ENCODE measurements around the gene CERCAM.
"Not testable (repeated sequence)": the region's sequence is repeated elsewhere in the genome, so short reads cannot be mapped to it uniquely, and the experiment has no call there.

Gene CERCAM

DNA sequence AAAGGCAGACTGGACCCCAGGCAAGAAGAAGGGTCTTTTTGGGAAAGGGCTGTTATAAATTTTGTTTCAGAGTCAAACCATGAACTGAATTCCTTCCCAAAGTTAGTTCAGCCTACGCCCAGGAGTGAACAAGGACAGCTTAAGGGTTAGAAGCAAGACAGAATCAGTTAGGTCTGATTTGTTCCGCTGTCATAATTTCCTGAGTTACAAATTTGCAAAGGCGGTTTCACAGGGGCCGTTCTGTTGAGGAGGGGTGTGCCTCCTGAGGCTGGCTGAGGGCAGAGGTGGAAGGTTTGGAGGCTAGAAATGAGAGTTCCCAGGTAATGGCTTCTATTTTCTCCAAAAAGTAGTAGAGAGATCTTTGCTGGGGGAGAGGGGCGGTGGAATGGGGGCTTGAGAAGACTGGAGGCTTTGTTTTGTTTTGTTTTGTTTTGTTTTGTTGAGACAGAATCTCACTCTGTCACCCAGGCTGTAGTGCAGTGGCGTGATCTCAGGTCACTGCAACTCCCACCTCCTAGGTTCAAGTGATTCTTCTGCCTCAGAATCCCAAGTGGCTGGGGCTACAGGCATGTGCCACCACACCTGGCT lies 4.1 kb upstream of the CERCAM start:
- no peak for DNase-seq (ENCODE audit: low read depth in 3 of 3)

DNA sequence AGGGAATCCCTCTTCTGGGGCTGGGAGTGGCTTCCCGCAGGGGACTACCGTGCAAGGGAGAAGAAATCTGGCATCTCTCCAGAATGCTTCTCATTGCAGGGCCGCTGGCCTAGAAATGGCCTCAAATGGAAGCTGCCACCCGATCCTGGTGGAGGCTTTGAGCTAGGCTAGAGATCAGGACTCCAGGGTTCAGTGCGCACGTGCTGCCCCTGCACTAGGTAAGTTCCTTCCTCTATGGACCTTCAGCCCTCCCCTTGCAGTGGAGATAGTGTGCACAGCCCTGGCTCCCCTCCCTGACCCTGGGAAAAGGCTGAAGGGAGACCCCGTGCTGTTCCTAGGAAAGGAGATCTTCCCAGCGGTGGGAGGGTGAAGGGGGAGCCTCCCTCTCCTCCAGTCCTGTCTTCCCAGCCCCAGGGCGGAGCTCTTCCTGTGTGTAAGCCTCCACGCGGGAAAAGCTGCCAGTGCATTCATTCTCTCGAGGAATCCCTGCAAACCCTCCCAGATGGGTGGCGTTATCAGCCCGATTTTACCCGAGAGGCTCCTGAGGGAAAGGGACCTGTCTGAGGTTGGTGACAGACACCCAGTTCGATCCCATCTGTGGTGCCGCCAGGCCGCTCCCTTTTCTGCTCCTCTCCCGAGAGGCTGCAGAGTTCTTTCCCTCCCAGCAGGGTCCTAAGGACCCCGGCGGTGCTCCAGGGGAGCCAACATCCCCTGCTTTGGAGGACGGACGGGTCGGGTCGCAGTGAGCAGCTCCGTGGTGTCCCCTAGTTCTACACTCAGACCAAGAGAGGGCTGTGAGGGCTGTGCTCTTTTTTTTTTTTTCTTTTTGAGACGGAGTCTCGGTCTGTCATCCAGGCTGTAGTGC lies 1.4 kb upstream of the CERCAM start:
- DNase-seq (ENCODE audit: low read depth in 3 of 3) = no peak

DNA sequence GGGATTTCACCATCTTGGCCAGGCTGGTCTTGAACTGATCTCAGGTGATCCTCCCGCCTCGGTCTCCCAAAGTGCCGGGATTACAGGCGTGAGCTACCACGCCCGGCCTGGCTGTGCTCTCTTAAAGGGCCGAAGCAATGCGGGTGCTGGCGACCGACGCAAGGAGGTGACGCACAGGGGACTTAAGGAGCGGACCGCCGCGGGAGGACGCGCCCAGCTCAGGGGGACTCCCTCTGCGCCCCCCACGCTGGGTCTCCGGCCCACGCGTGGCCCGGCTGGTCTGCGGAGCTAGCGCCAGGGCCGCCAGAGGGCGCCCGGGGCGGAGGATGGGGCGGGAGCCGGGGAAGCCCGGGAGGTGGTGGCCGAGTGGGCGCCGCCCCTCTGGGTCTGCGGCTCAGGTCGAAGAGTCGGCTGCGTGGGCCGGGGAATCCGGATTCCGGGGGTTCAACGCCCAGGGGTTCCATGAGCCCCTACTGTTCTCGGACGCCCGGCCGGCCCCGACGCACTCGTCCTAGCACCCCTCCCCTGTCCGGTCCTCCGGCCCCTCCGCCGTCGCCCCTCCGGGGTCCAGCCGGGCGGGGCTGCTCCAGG lies 502 bp upstream of the CERCAM start:
- peak; percentile 22 to 72 (median 25) for DNase-seq (ENCODE audit: low read depth in 3 of 3)

DNA sequence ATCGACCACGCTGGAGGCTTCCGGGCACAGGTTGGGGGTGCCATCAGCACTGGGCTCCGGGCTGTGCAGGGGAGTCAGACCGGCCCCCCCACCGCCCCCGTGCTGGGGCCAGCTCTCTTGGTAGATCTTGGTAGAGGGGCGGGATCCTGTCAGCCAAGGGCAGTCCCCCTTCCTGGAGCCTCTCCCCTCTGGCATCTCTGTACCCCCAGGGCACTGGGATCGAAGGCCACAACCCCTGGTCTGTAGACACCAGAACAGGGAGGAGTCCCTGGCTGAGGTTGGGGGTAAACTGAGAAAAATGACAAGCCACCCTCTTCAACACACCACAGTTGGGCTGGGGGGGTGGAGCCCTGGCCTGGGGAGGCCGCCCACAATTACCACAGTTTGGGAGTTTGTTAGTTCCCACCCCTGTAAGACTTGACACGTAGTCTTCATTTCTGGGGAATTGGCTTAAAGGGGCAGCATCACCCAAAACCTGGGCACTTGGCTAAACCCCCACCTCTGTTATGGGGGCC lies 882 bp downstream of the CERCAM start:
- DNase-seq (ENCODE audit: low read depth in 3 of 3) = no peak

DNA sequence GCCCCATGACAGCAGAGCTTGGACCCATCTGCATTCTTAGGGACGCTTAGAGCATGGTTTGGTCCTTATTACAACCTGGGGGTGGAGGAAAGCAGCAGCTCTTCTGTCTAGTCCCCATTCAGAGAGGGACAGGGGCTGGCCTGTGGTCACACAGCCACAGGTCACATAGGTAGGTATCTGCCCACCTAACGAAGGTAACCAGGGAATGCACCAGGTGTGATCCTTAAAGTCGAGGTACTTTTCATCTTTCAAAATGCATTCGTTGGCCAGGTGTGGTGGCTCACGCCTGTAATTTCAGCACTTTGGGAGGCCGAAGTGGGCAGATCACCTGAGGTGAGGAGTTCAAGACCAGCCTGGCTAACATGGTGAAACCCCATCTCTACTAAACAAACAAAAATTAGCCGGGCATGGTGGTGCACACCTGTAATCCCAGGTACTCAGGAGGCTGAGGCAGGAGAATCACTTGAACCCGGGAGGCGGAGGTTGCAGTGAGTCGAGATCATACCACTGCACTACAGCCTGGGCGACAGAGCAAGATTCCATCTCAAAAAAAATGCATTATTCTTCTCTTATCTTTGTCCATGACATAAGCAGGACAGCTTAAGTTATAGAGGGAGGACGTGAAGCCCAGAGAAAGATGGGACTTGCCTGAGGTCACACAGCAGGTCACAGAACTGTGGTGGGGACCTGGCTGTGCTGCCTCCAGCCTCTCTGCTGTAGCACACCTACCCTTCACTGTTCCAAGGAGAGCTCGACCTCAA lies 1.5 kb downstream of the CERCAM start:
- not testable (repeated sequence) for DNase-seq (ENCODE audit: low read depth in 3 of 3)

DNA sequence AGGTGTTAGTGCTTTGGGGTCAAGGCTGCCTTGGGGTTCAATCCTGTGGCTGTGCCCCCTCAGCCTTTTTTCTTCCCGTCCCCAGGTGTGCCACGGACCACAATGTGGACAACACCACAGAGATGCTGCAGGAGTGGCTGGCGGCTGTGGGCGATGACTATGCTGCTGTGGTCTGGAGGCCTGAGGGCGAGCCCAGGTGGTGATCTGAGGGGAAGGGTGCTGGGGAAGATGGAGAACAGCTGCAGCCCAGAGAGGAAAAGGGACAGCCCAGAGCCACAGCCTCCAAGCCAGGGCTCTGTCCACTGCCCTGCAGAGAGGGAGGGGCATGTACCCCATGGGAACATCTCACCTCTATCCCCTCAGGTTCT lies 2.1 kb downstream of the CERCAM start:
- DNase-seq (ENCODE audit: low read depth in 3 of 3) = no peak

DNA sequence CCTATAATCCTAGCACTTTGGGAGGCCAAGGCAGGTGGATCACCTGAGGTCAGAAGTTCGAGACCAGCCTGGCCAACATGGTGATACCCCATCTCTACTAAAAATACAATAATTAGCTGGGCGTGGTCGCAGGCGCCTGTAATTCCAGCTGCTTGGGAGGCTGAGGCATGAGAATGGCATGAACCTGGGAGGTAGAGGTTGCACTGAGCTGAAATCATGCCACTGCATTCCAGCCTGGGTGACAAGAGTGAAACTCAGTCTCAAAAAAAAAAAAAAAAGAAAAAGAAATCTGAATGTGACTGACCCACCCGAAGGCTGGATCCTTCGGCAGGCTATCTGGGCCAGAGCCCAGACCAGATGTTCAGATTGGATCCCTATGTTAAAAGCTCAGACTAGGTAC lies 2.7 kb downstream of the CERCAM start:
- not testable (repeated sequence) for DNase-seq (ENCODE audit: low read depth in 3 of 3)

DNA sequence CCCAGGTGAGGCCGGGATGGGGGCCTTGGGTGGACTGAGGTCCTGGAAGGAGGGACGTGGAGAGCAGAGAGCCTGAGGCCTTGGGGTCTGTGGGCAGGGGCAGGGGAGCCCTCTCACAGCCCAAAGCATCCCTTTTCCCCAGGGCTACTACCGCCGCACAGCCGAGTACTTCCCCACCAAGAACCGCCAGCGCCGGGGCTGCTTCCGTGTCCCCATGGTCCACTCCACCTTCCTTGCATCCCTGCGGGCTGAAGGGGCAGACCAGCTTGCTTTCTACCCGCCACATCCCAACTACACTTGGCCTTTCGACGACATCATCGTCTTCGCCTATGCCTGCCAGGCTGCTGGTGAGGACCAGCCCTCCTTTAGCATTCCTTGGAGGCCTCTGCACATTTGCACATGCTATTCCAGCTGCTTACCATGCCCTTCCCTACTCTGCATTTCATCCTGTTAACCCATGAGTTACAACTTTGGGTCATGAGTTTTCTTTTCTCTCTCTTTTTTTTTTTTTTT lies 3.7 kb downstream of the CERCAM start:
- DNase-seq (ENCODE audit: low read depth in 3 of 3) = no peak

DNA sequence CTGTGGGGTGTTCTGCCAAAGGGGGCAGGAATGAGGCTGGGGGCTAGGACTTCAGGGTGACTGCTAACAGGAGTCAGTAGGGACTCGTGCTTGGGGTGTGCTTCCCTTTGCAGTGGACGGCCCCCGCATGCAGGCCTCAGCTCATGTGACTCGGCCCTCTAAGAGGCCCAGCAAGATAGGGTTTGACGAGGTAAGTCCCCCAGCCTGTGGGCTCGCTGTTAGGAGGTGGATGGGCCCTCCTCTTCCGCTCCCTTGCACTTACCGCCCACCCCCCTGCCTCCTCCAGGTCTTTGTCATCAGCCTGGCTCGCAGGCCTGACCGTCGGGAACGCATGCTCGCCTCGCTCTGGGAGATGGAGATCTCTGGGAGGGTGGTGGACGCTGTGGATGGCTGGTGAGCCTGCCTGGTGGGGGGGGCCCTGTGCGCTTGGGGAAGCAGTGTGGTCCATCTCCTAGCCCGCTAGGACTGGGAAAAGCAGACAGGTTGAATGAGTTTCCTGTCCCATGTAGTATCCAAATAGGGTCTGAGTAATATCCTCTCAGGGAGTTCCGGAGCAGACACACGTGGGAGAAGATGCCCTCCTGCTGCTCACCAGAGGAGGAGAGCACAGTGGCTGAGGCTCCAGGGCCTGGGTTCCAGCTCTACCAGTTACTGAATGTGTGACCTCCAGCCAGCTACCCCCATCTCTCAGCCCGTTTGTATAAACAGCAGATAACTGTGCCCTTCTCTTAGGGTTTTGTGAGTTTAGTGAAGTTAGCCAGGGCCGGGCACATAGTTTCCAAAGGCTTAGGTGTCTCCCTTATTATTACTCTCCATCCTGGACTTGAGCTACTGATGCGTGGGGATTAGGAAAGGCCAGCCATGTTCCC lies 8.2 kb downstream of the CERCAM start:
- DNase-seq (ENCODE audit: low read depth in 3 of 3) = no peak

DNA sequence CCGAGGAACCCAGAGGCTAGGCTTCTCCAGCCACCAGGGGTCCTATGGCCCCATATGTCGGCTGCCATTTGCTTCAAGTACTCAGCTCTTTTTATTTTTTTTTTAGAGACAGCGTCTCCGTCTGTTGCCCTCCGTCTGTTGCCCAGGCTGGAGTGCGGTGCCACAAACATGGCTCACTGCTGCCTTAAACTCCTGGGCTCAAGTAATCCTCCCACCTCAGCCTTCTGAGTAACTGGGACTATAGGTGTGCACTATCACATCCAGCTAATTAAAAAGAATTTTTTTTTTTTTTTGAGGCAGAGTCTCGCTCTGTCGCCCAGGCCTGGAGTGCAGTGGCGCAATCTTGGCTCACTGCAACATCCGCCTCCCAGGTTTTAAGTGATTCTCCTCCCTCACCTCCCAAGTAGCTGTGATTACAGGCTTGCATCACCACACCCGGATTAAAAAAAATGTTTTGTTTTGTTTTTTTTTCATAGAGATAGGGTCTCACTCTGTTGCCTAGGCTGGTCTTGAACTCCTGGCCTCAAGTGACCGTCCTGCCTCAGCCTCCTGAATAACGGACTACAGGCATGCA lies 8.9 kb downstream of the CERCAM start:
- no peak for DNase-seq (ENCODE audit: low read depth in 3 of 3)

DNA sequence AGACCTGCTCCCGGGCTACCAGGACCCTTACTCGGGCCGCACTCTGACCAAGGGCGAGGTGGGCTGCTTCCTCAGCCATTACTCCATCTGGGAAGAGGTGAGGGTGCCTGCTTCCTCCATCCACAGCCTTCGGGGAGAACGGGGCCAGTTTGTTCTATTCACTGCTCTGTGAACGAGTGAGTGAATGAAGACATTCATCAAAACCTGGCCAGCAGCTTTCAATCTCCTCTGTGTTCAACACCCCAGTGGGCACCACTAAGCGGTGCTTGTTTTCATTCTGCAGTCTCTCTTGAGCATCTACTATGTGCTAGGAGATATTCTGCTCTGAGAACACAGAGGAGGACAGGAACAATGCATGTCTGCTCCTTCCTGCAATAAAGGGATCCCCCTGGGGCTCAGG lies 10.6 kb downstream of the CERCAM start:
- no peak for DNase-seq (ENCODE audit: low read depth in 3 of 3)

DNA sequence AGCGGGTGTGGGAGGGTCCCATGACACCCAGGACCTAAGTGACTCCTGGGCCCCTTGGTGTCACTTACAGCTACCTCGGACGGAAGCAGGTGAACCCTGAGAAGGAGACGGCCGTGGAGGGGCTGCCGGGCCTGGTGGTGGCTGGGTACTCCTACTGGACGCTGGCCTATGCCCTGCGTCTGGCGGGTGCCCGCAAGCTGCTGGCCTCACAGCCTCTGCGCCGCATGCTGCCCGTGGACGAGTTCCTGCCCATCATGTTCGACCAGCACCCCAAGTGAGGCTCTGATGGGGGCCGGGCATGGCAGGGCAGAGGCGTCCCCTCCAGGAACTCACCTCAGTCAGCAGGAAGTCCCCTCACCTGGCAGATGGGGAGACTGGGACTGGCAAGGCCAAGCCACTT lies 13.7 kb downstream of the CERCAM start:
- no peak for DNase-seq (ENCODE audit: low read depth in 3 of 3)

DNA sequence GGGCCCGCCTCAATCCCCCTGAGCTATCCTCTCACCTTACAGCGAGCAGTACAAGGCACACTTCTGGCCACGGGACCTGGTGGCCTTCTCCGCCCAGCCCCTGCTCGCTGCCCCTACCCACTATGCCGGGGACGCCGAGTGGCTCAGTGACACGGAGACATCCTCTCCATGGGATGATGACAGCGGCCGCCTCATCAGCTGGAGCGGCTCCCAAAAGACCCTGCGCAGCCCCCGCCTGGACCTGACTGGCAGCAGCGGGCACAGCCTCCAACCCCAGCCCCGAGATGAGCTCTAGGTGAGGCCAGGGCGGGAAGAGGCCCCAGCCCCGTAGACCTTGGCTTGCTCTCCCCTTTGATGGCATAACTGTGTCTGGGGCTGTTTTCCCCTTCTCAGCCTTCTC lies 15.0 kb downstream of the CERCAM start:
- DNase-seq (ENCODE audit: low read depth in 3 of 3) = no peak

DNA sequence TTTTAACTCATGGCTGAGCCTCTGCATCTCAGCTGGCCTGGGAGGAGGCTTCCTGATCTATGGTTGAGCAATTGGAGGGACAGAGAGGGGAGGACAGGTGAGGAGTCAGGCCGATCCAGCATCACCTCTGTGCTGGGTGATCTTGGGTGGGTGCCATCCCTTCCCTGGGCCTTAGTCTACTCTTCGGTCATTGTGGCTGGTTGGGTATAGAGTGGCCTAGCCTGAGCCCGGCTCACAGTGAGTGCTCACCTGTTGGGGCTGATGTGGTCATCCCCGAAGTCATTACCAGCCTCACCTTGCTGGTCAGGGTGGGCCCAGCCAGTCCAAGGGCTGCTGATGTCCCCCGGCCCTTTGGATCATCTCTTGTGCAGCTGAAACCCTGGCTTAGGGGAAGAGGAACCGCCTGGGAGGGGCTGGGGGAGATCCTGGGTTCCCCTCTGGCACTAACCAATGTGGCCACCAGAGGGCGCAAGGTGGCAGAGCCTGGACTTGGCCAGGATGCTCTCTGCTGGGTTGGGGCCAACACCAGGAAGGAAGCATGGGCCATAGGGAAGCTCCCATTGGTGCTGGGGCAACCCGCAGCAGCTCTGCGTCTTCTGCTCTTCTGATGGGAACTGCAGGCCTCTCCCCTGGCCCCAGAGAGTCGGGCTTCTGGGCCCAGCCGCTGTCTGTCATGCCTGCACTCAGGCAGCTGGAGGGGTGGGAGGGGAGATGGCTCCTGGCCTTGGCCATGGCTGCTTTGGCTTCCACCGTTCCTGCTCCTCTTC lies 17.9 kb downstream of the CERCAM start:
- DNase-seq (ENCODE audit: low read depth in 3 of 3) = peak; percentile 71 to 83 (median 71)

DNA sequence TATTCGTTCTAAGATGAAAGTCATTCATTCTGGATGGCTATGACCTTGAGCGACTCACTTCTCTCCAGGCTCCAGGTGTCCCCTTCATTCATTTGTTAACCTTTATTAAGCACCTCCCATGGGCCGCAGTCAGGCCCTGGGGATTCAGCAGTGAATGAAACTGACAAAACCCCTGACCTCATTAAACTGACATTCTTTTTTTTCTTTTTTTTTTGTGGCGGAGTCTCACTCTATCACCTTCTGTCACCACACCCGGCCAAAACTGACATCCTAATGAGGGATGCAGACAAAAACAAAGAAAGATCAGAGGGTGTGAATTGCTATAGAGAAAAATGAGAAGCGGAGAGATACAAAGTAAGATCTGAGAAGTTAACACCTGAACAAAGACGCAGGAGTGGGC lies 18.6 kb downstream of the CERCAM start:
- no peak for DNase-seq (ENCODE audit: low read depth in 3 of 3)

DNA sequence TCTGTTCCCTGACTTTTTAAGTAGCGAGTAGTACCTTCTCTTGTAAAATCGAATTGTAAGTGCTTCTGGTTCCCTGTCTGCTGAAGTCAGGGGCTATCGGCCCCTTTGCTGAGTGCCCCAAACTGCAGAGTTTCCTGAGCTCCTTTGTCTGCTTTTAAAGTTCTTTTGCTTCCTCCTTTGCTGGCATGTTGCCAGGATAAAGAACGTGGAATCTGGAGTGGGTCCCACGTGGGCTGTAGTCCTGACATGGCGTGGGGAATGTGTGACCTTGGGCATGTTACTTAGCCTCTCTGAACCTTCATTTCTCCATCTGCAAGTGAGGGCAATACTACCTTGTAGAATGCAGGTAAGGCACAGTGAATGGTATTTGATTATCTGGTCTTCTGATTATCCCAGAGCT lies 21.5 kb downstream of the CERCAM start:
- no peak for DNase-seq (ENCODE audit: low read depth in 3 of 3)

DNA sequence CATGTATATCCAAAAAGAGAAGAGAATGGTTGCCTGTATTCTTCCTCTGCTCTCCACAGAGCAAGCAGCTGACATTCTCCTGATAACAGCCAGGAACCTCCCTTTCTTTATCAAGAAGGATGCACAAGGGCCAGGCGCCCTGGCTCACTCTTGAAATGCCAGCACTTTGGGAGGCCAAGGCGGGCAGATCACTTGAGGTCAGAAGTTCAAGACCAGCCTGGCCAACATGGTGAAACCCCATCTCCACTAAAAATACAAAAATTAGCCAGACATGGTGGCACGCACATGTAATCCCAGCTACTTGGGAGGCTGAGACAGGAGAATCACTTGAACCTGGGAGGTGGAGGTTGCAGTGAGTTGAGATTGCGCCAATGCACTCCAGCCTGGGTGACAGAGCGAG lies 25.8 kb downstream of the CERCAM start:
- not testable (repeated sequence) for DNase-seq (ENCODE audit: low read depth in 3 of 3)

DNA sequence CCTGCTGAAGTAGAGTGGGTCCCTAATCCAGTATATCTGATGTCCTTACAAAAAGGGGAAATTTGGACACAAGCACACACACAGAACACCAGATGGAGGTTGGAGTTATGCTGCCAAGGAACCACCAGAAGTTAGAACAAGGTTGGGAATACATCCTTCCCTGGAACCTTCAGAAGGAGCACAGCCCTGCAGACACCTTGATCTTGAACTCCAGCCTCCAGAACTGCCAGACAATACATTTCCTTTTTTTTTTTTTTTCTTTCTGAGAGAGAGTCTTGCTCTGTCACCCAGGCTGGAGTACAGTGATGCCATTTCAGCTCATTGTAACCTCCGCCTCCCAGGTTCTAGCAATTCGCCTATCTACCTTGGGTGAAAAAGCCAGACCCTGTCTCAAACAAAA lies 28.1 kb downstream of the CERCAM start:
- DNase-seq (ENCODE audit: low read depth in 3 of 3) = no peak

DNA sequence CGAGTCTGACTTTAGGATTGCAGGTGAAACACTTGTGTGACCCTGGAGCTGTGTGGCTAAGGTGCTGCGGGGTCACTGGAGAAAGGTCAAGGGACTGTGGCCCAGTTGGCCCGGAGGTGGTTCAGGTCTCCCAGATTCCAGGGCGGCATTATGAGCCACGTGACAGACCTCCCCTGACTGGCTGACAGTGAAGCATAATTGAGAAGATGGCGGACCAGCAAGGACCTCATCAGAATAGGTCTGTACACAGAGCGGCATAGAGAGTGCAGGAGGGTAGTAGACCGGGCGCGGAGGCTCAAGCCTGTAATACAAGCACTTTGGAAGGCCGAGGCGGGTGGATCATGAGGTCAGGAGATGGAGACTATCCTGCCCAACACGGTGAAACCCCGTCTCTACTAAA lies 34.3 kb downstream of the CERCAM start:
- no peak for DNase-seq (ENCODE audit: low read depth in 3 of 3)
